Measurements from ENCODE around the gene DNAAF1. TPM values are rescaled to one million over a fixed set of nuclear protein-coding genes. Genes with fewer than 3 reads are reported as not detected.

DNAAF1 gene
- total RNA-seq, 2 experiments from 2014 or later: not detected

DNA sequence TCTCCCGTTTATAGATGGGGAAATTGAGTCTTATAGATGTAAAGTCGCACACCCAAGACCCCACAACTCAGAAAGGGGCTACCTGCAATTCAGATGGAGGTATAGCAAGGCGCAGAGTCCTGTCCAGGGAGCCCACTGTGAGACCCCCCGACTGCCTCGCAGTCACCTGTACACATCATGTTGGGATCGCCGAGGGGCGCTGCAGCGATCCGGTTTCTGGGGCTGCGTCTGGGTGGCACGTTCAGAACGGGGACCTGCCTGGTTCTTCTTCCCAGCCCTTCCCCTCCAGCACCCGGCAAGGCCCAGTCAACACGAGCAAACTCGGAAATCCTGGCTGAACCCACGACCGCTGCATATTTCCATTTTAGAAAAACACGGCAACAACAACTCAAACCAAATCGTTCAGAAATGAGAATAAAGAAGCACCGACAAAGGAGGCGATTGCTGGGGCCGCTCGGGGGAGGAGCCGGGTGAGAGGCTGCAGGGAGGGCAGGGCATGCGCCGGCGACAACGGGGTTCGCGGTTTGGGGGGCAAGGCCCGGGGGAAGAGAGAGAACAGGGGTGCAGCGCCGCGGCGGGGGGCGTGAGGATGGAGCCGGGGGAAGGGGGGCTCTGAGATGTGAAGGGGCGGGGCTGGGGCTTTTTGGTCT lies 774 bp upstream of the DNAAF1 start:
- Mint-ChIP-seq H3K27me3 (ENCODE audit: low read depth) (no peaks in the 10 kb centered on the region), H3K4me1 (ENCODE audit: low read depth) (peaks cover 17% of the 10 kb centered on the region), H3K4me3 (peak overlapping the region; percentile 90), H3K9me3 (no peaks in the 10 kb centered on the region), H3K36me3 (ENCODE audit: low read depth) (no peaks in the 10 kb centered on the region), H3K27ac (no peak overlapping the region)
- peak; percentile 49 for DNase-seq
- intact Hi-C loops (cut with micrococcal nuclease): loop anchor here (2.0 kb wide), 1 partner anchor 30 kb away; no protein-coding TSS in a partner anchor
- CTCF ChIA-PET: interaction anchor here (0.8 kb wide), 1 partner anchor 27 kb away, joined by 3 read pairs; no protein-coding TSS in a partner anchor

DNA sequence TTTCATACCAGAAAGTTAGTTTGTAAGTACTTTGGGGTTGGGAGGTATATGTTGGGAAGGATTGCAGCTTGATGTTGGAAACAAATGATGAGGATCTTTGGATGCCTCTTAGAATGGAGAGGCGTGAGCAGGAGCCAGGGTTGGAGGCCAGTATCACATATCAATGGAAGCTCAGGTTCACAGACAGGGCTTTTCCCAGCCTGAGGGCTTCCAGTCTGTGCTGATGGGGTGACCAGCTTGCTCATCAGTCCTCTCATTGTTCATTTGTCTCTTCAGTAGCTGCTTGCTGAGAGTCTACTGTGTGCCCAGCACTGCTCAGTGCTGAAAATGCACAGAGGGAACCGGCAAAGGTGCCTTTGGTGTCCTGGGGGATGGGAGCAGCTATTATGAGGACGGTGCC lies 5.8 kb downstream of the DNAAF1 start:
- H3K4me3 Mint-ChIP-seq: no peak overlapping the region
- no peak for DNase-seq
- H3K27me3 Mint-ChIP-seq (ENCODE audit: low read depth): peaks cover 1% of the 10 kb centered on the region
- no peaks in the 10 kb centered on the region for H3K9me3 Mint-ChIP-seq
- H3K27ac Mint-ChIP-seq: no peak overlapping the region
- no peaks in the 10 kb centered on the region for H3K36me3 Mint-ChIP-seq (ENCODE audit: low read depth)
- H3K4me1 Mint-ChIP-seq (ENCODE audit: low read depth): no peaks in the 10 kb centered on the region
- CTCF ChIA-PET: interaction anchor here (0.6 to 0.9 kb wide), 3 partner anchors 25 to 36 kb away, joined by 3 to 4 read pairs (median 3); partner anchors contain the start of gene TAF1C
- intact Hi-C loops (cut with micrococcal nuclease): no loop called here

DNA sequence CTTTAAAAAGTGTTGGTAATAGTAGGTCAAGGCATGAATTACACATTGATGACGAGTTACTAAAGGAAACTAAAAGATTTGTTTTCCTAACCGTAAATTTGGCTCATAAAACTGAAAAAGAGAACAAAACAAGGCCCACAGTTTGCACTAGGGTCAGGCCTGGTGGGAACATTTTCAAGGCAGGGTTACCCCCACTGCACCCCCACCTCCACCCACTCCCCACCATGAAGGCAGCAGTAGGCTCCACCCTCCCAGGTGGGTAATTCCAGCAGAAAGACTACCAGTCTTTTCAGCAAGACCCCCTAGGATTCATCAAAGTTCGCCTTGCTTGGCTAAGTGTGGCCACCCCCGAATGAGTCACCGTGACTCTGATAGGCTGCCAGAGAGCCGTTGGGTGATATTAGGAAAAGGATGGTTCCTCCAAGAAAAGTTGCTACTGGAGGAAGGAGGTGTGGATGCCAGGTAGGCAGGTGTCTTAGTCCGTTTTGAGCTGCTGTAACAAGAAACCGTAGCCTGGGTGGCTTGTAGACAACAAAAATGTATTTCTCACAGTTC lies 8.6 kb downstream of the DNAAF1 start:
- Mint-ChIP-seq H3K27ac (no peak overlapping the region), H3K27me3 (ENCODE audit: low read depth) (peaks cover 5% of the 10 kb centered on the region), H3K4me1 (ENCODE audit: low read depth) (no peaks in the 10 kb centered on the region), H3K4me3 (no peak overlapping the region), H3K9me3 (no peaks in the 10 kb centered on the region), H3K36me3 (ENCODE audit: low read depth) (no peaks in the 10 kb centered on the region)
- intact Hi-C loops (cut with micrococcal nuclease): no loop called here
- no peak for DNase-seq
- CTCF ChIA-PET: no interaction called here

GRCh38 chr16:84155226-84155625 lies 10.1 kb downstream of the DNAAF1 start:
- no peak overlapping the region for H3K27ac Mint-ChIP-seq
- DNase-seq: no peak
- H3K9me3 Mint-ChIP-seq: no peaks in the 10 kb centered on the region
- no peak overlapping the region for H3K4me3 Mint-ChIP-seq
- H3K36me3 Mint-ChIP-seq (ENCODE audit: low read depth): no peaks in the 10 kb centered on the region
- peaks cover 2% of the 10 kb centered on the region for H3K4me1 Mint-ChIP-seq (ENCODE audit: low read depth)
- CTCF ChIA-PET: interaction anchor here (0.7 to 1.4 kb wide), 3 partner anchors 13 to 179 kb away, joined by 3 to 6 read pairs (median 4); no protein-coding TSS in a partner anchor
- intact Hi-C loops (cut with micrococcal nuclease): no loop called here
- peaks cover 13% of the 10 kb centered on the region for H3K27me3 Mint-ChIP-seq (ENCODE audit: low read depth)

GRCh38 chr16:84155771-84156170 lies 10.7 kb downstream of the DNAAF1 start:
- Mint-ChIP-seq H3K4me3 (no peak overlapping the region), H3K27me3 (ENCODE audit: low read depth) (peaks cover 13% of the 10 kb centered on the region), H3K9me3 (no peaks in the 10 kb centered on the region), H3K27ac (no peak overlapping the region), H3K36me3 (ENCODE audit: low read depth) (no peaks in the 10 kb centered on the region), H3K4me1 (ENCODE audit: low read depth) (peaks cover 2% of the 10 kb centered on the region)
- intact Hi-C loops (cut with micrococcal nuclease): no loop called here
- DNase-seq: no peak
- CTCF ChIA-PET: interaction anchor here (0.7 to 1.8 kb wide), 7 partner anchors 14 to 202 kb away, joined by 3 to 6 read pairs (median 3); partner anchors contain the start of genes OSGIN1 and TAF1C

GRCh38 chr16:84156342-84156784 lies 11.3 kb downstream of the DNAAF1 start:
- no peak for DNase-seq
- H3K4me3 Mint-ChIP-seq: no peak overlapping the region
- H3K27ac Mint-ChIP-seq: no peak overlapping the region
- H3K4me1 Mint-ChIP-seq (ENCODE audit: low read depth): peaks cover 2% of the 10 kb centered on the region
- CTCF ChIA-PET: interaction anchor here (0.7 to 1.8 kb wide), 7 partner anchors 15 to 203 kb away, joined by 3 to 6 read pairs (median 3); partner anchors contain the start of genes OSGIN1 and TAF1C
- no peaks in the 10 kb centered on the region for H3K36me3 Mint-ChIP-seq (ENCODE audit: low read depth)
- intact Hi-C loops (cut with micrococcal nuclease): no loop called here
- no peaks in the 10 kb centered on the region for H3K9me3 Mint-ChIP-seq
- H3K27me3 Mint-ChIP-seq (ENCODE audit: low read depth): peaks cover 13% of the 10 kb centered on the region

DNA sequence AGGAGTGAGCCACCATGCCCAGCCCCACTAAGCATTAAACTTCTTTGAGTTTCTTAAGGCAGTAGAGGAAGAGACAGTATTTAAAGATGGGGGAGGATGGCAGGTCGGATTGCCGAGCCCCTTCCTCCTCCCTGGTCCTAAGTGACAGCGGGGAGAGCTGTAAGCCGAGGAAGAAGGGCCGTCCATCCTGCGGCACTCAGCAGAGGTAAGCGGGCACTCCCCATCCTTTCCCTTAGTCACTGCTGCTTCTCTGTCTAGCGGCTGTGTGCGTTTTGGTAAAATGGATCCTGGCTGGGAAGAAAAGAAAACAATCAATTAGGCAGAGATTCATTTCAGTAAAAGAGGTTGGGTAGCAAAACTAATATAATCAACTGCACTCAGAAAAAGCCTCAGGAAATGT lies 13.9 kb downstream of the DNAAF1 start:
- intact Hi-C loops (cut with micrococcal nuclease): no loop called here
- CTCF ChIA-PET: no interaction called here
- peaks cover 2% of the 10 kb centered on the region for H3K4me1 Mint-ChIP-seq (ENCODE audit: low read depth)
- H3K4me3 Mint-ChIP-seq: no peak overlapping the region
- peaks cover 13% of the 10 kb centered on the region for H3K27me3 Mint-ChIP-seq (ENCODE audit: low read depth)
- H3K36me3 Mint-ChIP-seq (ENCODE audit: low read depth): no peaks in the 10 kb centered on the region
- H3K9me3 Mint-ChIP-seq: no peaks in the 10 kb centered on the region
- H3K27ac Mint-ChIP-seq: no peak overlapping the region
- no peak for DNase-seq

GRCh38 chr16:84159800-84160199 lies 14.7 kb downstream of the DNAAF1 start:
- no peaks in the 10 kb centered on the region for H3K36me3 Mint-ChIP-seq (ENCODE audit: low read depth)
- DNase-seq: no peak
- no peak overlapping the region for H3K4me3 Mint-ChIP-seq
- peaks cover 2% of the 10 kb centered on the region for H3K4me1 Mint-ChIP-seq (ENCODE audit: low read depth)
- no peaks in the 10 kb centered on the region for H3K9me3 Mint-ChIP-seq
- H3K27me3 Mint-ChIP-seq (ENCODE audit: low read depth): peaks cover 13% of the 10 kb centered on the region
- CTCF ChIA-PET: no interaction called here
- intact Hi-C loops (cut with micrococcal nuclease): no loop called here
- H3K27ac Mint-ChIP-seq: no peak overlapping the region

DNA sequence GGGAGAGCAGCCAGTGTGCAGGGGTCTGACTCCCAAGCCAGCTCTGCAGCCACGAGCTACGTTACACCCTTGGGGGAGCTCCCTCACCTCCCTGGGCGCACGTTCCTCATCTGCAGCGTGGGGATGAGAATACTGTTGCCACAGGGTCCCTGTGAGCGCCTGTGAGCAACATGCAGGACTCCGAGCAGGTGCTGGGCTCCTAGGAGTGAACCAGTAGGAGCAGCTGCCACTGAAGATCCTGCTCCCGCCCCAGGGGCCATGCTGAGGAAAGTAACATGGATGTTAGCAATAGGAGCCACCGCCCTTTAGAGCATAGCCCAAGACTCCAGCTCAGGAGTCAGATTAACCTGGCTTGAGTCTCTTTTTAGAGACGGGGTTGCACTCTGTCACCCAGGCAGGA lies 15.9 kb downstream of the DNAAF1 start:
- intact Hi-C loops (cut with micrococcal nuclease): no loop called here
- no peak overlapping the region for H3K4me3 Mint-ChIP-seq
- H3K36me3 Mint-ChIP-seq (ENCODE audit: low read depth): no peaks in the 10 kb centered on the region
- no peak overlapping the region for H3K27ac Mint-ChIP-seq
- peaks cover 2% of the 10 kb centered on the region for H3K4me1 Mint-ChIP-seq (ENCODE audit: low read depth)
- DNase-seq: no peak
- H3K27me3 Mint-ChIP-seq (ENCODE audit: low read depth): peaks cover 14% of the 10 kb centered on the region
- H3K9me3 Mint-ChIP-seq: no peaks in the 10 kb centered on the region
- CTCF ChIA-PET: interaction anchor here (0.9 to 1.4 kb wide), 3 partner anchors 14 to 26 kb away, joined by 3 to 9 read pairs (median 3); partner anchors contain the start of gene TAF1C

GRCh38 chr16:84161801-84162200 lies 16.7 kb downstream of the DNAAF1 start:
- Mint-ChIP-seq H3K27ac (no peak overlapping the region), H3K27me3 (ENCODE audit: low read depth) (peaks cover 11% of the 10 kb centered on the region), H3K36me3 (ENCODE audit: low read depth) (no peaks in the 10 kb centered on the region), H3K4me1 (ENCODE audit: low read depth) (peaks cover 2% of the 10 kb centered on the region), H3K4me3 (no peak overlapping the region), H3K9me3 (no peaks in the 10 kb centered on the region)
- CTCF ChIA-PET: interaction anchor here (1.4 kb wide), 1 partner anchor 14 kb away, joined by 9 read pairs; no protein-coding TSS in a partner anchor
- DNase-seq: no peak
- intact Hi-C loops (cut with micrococcal nuclease): no loop called here

DNA sequence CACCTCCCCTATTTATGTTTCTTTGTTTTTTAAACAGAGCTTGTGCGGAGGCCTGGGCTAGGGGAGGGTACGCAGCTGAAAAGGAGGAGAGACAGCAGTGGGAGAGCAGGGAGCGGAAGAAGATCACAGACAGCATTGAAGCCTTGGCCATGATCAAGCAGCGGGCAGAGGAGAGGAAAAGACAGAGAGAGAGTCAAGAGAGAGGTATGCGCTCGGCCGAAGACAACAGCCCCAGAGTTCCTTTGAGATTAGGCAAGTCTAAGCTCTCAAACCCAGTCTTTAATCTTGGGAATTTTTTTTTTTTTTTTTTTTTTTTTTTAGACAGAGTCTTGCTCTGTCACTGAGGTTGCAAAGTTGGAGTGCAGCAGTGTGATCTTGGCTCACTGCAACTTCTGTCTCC lies 20.6 kb downstream of the DNAAF1 start:
- no peaks in the 10 kb centered on the region for H3K4me1 Mint-ChIP-seq (ENCODE audit: low read depth)
- intact Hi-C loops (cut with micrococcal nuclease): no loop called here
- H3K27me3 Mint-ChIP-seq (ENCODE audit: low read depth): peaks cover 5% of the 10 kb centered on the region
- no peak overlapping the region for H3K4me3 Mint-ChIP-seq
- no peaks in the 10 kb centered on the region for H3K9me3 Mint-ChIP-seq
- no peak for DNase-seq
- CTCF ChIA-PET: interaction anchor here (0.6 to 2.1 kb wide), 3 partner anchors 10 to 98 kb away, joined by 3 to 14 read pairs (median 3); partner anchors contain the start of gene MBTPS1
- H3K27ac Mint-ChIP-seq: no peak overlapping the region
- H3K36me3 Mint-ChIP-seq (ENCODE audit: low read depth): no peaks in the 10 kb centered on the region

- CTCF ChIA-PET: interaction anchor here (0.7 to 2.1 kb wide), 5 partner anchors 9 to 126 kb away, joined by 3 to 14 read pairs (median 4); partner anchors contain the start of gene TAF1C
- no peaks in the 10 kb centered on the region for H3K4me1 Mint-ChIP-seq (ENCODE audit: low read depth)
- H3K36me3 Mint-ChIP-seq (ENCODE audit: low read depth): no peaks in the 10 kb centered on the region
- intact Hi-C loops (cut with micrococcal nuclease): no loop called here
- H3K27me3 Mint-ChIP-seq (ENCODE audit: low read depth): peaks cover 5% of the 10 kb centered on the region
- H3K27ac Mint-ChIP-seq: no peak overlapping the region
- H3K4me3 Mint-ChIP-seq: no peak overlapping the region
- no peaks in the 10 kb centered on the region for H3K9me3 Mint-ChIP-seq
- no peak for DNase-seq
These were observed 21.9 kb downstream of the DNAAF1 start for GRCh38 chr16:84166796-84167695.

Data from activated naive CD4-positive, alpha-beta T cell treated with anti-CD3 and anti-CD28 coated beads for 36 hours (primary cell).